Kasumi-1 (cell line): ENCODE results near the gene MRPS33.
"Not testable (repeated sequence)": the region's sequence is repeated elsewhere in the genome, so short reads cannot be mapped to it uniquely, and the experiment has no call there.

ENCODE experiments used
- DNase-seq, 2 experiments: peaks; one replicate each; lab custom pipeline; 2025; lab: John Stamatoyannopoulos, UW

The MRPS33 gene

DNA sequence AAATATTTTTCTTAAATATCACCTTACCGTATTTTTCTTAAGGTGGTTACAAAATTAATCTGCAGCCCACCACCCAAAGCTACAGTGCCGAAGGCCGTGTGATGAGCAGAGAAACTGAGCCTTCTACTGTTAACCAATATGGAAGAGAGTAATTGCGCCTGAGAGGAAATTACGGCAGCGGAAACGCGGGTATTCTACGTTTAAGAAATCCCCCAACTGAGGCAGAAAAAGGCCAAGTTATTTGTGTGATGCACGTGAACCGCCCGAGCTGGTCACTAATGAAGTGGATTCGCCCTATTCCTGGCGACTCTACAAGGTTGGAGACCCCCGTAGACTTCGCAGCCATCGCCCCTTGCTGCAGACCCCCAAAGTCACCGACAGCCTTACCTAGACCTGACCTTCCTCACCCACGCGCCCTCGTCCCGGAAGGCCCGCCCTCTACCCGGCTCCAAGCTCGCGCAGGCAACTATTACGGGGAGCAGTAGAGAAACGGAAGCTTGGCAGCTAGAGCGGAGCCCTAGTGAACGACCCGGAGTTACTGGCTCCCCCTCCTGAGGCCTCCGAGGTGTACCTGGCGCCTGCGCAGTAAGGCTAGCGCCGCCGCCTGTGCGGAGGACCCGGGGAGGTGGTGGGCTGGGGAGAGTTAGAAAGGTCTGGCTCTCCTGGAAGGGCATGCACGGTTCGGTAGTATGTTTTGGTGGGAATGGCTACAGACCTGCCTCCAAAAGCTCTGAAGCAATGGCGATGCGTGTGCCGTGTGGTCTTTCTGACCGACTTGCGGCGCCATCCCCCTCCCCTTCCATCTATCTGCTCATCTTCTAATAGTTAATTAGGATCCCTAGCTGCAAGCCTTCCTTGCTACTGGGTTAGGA lies at the start of gene MRPS33:
MRPS33 (minus strand) TSS at position 429 of the 872 bp plus-strand sequence. CDS start 4,319 bp downstream, outside the sequence.
- DNase-seq, result peak; percentile 98

GRCh38 chr7:141057788-141058187 lies 43.0 kb upstream of the MRPS33 start:
- no peak for DNase-seq

- DNase-seq, result no peak
Observed at GRCh38 chr7:141055146-141055545, 40.4 kb upstream of the MRPS33 start.

DNA sequence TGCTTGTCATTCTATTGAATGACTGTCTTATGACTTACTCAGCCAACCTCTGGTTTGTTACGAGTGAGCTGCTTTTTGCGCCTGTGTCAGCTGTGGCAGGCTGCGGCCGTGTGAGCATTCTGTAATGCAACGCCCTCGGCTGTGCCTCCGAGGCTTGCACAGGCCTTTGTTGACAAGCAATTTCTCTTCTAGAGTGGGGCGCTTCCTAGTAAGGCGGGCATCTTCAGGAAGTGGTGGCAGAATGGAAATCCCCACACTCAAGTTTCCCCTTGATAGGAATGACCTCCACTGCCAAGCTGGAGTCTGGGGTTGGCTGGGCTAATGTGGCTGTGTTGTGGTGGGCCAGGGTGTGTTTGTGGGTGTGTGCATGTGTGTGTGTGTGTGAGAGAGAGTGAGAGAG lies 38.9 kb upstream of the MRPS33 start:
- no peak for DNase-seq

GRCh38 chr7:141045842-141046620 lies 31.3 kb upstream of the MRPS33 start:
- DNase-seq, result no peak

GRCh38 chr7:141045126-141045841 lies 30.5 kb upstream of the MRPS33 start:
- no peak for DNase-seq

GRCh38 chr7:141043616-141044015 lies 28.9 kb upstream of the MRPS33 start:
- no peak for DNase-seq

GRCh38 chr7:141042222-141043193 lies 27.8 kb upstream of the MRPS33 start:
- no peak for DNase-seq

GRCh38 chr7:141039376-141039775 lies 24.6 kb upstream of the MRPS33 start:
- DNase-seq, result no peak

- not testable (repeated sequence) for DNase-seq
Observed at GRCh38 chr7:141038100-141038499, 23.3 kb upstream of the MRPS33 start.

DNA sequence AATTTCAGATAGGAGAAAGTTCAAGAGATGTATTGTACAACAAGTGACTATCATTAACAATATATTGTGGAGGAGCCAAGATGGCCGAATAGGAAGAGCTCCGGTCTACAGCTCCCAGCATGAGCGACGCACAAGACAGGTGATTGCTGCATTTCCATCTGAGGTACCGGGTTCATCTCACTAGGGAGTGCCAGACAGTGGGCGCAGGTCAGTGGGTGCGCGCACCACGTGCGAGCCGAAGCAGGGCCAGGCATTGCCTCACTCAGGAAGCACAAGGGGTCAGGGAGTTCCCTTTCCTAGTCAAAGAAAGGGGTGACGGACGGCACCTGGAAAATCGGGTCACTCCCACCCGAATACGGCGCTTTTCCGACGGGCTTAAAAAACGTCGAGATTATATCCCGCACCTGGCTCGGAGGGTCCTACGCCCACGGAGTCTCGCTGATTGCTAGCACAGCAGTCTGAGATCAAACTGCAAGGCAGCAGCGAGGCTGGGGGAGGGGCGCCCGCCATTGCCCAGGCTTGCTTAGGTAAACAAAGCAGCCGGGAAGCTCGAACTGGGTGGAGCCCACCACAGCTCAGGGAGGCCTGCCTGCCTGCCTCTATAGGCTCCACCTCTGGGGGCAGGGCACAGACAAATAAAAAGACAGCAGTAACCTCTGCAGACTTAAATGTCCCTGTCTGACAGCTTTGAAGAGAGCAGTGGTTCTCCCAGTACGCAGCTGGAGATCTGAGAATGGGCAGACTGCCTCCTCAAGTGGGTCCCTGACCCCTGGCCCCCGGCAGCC lies 18.0 kb upstream of the MRPS33 start:
- DNase-seq, result not testable (repeated sequence)

GRCh38 chr7:141028767-141029166 lies 14.0 kb upstream of the MRPS33 start:
- DNase-seq, result peak in 1 of 2 experiments; percentile 3

GRCh38 chr7:141027043-141027442 lies 12.3 kb upstream of the MRPS33 start:
- DNase-seq, result no peak

DNA sequence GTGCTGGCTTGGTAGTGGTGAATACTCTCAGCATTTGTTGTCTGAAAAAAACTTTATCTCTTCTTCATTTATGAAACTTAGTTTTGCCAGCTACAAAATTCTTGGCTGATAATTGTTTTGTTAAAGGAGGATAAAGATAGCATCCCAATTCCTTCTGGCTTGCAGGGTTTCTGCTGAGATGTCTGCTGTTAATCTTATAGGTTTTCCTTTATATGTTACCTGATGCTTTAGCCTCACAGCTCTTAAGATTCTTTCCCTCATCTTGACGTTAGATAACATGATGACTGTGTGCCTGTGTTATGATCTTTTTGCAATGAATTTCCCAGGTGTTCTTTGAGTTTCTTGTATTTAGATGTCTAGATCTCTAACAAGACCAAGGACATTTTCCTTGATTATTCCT lies 9.9 kb upstream of the MRPS33 start:
- no peak for DNase-seq

DNA sequence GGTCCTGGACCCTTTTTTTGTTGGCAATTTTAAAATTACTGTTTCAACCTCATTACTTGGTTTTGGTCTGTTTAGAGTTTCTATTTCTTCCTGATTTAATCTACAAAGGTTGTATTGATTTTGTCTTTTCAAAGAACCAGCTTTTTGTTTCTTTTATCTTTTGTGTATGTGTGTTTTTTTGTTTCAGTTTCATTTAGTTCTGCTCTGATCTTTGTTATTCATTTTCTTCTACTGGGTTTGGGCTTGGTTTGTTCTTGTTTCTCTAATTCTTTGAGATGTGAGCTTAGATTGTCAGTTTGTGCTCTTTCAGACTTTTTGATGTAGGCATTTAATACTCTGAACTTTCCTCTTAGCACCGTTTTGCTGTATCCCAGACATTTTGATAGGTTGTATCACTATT lies 8.5 kb upstream of the MRPS33 start:
- DNase-seq, result no peak

GRCh38 chr7:141017555-141017954 lies 2.8 kb upstream of the MRPS33 start:
- DNase-seq, result no peak

- DNase-seq, result no peak
Observed at GRCh38 chr7:141016349-141016748, 1.6 kb upstream of the MRPS33 start.

GRCh38 chr7:141014125-141014523 lies 628 bp downstream of the MRPS33 start:
- DNase-seq, result no peak

DNA sequence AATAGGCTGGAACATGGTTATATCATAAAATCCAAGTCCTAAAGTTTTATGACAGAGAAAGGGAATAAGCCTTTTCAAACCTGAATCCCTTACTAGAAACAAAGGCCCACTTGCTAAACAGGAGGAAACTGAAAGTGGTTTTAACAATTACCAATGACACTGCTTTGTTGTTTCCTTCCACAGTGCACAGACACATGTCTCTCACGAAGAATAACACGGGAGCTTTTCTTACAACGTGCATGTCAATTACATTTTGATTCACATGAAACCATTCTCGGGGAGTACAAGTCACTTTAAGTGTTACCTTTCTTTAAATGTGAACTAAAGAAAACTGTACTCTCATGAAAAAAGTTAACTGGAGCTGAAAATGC lies 1.4 kb downstream of the MRPS33 start:
- no peak for DNase-seq

GRCh38 chr7:141012696-141013344 lies 1.9 kb downstream of the MRPS33 start:
- DNase-seq, result no peak
